ENCODE results near the gene PLAU. TPM values are rescaled to one million over a fixed set of nuclear protein-coding genes. Genes with fewer than 3 reads are reported as not detected.

PLAU gene
- total and polyA plus RNA-seq, 2 experiments from 2014 or later: 13.3 to 17.5 TPM

- no peak overlapping the region for H3K4me2 ChIP-seq
- no peak overlapping the region for H2AFZ ChIP-seq
- DNase-seq (ENCODE audit: low spot score) (no peak), ATAC-seq (no peak)
- TF ChIP-seq EZH2 (IDR thresholded peaks at IDR 0.05; ENCODE audit: low read depth, unreplicated experiment): no peak
- TF ChIP-seq ETS1 (IDR thresholded peaks at IDR 0.05): no peak
- no peak for TF ChIP-seq CTCF (conservative IDR thresholded peaks at IDR 0.05; ENCODE audit: low read depth in 2 of 2)
- TF ChIP-seq CREB1 (CRISPR knock-in tag; IDR thresholded peaks at IDR 0.05; ENCODE audit: low read depth): no peak
- TF ChIP-seq ZNF462 (CRISPR knock-in tag; IDR thresholded peaks at IDR 0.05): no peak
- no peak for TF ChIP-seq REST (IDR thresholded peaks at IDR 0.05; ENCODE audit: unreplicated experiment)
- no peak for TF ChIP-seq JUNB (IDR thresholded peaks at IDR 0.05; ENCODE audit: unreplicated experiment)
- TF ChIP-seq STAT1 (IDR thresholded peaks at IDR 0.05; ENCODE audit: unreplicated experiment): no peak
- no peak for TF ChIP-seq ZNF331 (CRISPR knock-in tag; IDR thresholded peaks at IDR 0.05; ENCODE audit: low read depth)
- TF ChIP-seq POLR2AphosphoS5 (IDR thresholded peaks at IDR 0.05; ENCODE audit: low read depth): no peak
- TF ChIP-seq EZH2phosphoT487 (IDR thresholded peaks at IDR 0.05; ENCODE audit: unreplicated experiment): no peak
- no peak for TF ChIP-seq ZNF114 (CRISPR knock-in tag; IDR thresholded peaks at IDR 0.05)
- no peak for TF ChIP-seq NANOG (IDR thresholded peaks at IDR 0.05; ENCODE audit: borderline replicate concordance)
- no peaks in the 10 kb centered on the region for H3K36me3 ChIP-seq (ENCODE audit: insufficient read depth)
- H3K27ac ChIP-seq (ENCODE audit: low read depth): no peak overlapping the region
- Mint-ChIP-seq H3K9me3 (no peaks in the 10 kb centered on the region), H3K4me1 (peaks cover 16% of the 10 kb centered on the region), H3K36me3 (ENCODE audit: low read depth) (no peaks in the 10 kb centered on the region), H3K27me3 (ENCODE audit: insufficient read depth, low read depth, poor library complexity) (no peaks in the 10 kb centered on the region), H3K27ac (no peak overlapping the region), H3K4me3 (no peak overlapping the region)
- H3K27me3 ChIP-seq (ENCODE audit: insufficient read depth): no peaks in the 10 kb centered on the region
- H3K79me2 ChIP-seq (replicated peaks; ENCODE audit: insufficient read depth): no peaks in the 10 kb centered on the region
- H3K4me3 ChIP-seq: no peak overlapping the region
- no peaks in the 10 kb centered on the region; the same call in 1 of the 2 replicates for H3F3A ChIP-seq (replicated peaks; ENCODE audit: low read depth)
- H4K20me1 ChIP-seq (replicated peaks; ENCODE audit: insufficient read depth): no peaks in the 10 kb centered on the region
- H3K9me2 ChIP-seq (ENCODE audit: insufficient read depth): no peaks in the 10 kb centered on the region
- peaks cover 12% of the 10 kb centered on the region for H3K4me1 ChIP-seq (ENCODE audit: insufficient read depth)
Measured at GRCh38 chr10:73955719-73956118, 44.8 kb downstream of the PLAU start.
